HG02763 (cell line): ENCODE results near the gene SLC6A9.

ENCODE experiments used
- ATAC-seq: cut with Tn5 transposase; IDR thresholded peaks from one replicate; pipeline ENCODE4 v1.9.1; 2021; ENCODE audit warnings: mild to moderate bottlenecking, moderate library complexity; ENCODE audit not compliant: unreplicated experiment

The SLC6A9 gene

GRCh38 chr1:43951021-43951985, 80.0 kb downstream of the SLC6A9 start:
- ATAC-seq = no peak

- ATAC-seq = no peak
Measured at GRCh38 chr1:43949678-43950077, 81.6 kb downstream of the SLC6A9 start.

GRCh38 chr1:43947874-43948437, 83.3 kb downstream of the SLC6A9 start:
- ATAC-seq = no peak

- ATAC-seq = no peak
Measured at GRCh38 chr1:43947061-43947873, 84.0 kb downstream of the SLC6A9 start.
